Endothelial cell of umbilical vein (primary cell): ENCODE results near the gene OPCML. TPM values are rescaled to one million over a fixed set of nuclear protein-coding genes. Genes with fewer than 3 reads are reported as not detected.

Source experiments
- BruUV-seq: library from RNA; stranded (reverse); fragments of 400-500 nt; replicated peaks from 2 replicates; lab custom pipeline; 2021; lab: Mats Ljungman, UMichigan
- CTCF ChIA-PET: fragments of 300-600, 350-600 bp; sonication (Branson Sonifier 250); formaldehyde crosslinking; loops from one replicate; lab custom pipeline; 2021; ENCODE audit warnings: antibody characterized with exemption, inconsistent platforms; lab: Charles Lee
- POLR2A ChIA-PET: fragments of 300-600, 350-600 bp; sonication (Branson Sonifier 250); formaldehyde crosslinking; loops from one replicate; lab custom pipeline; 2021; ENCODE audit warnings: antibody characterized with exemption, inconsistent platforms; lab: Charles Lee
- DNase-seq: peaks from one replicate; pipeline ENCODE4 v3.0.0-alpha.2; 2011; ENCODE audit warnings: low read depth, low spot score
- FAIRE-seq: peaks from 2 replicates; lab custom pipeline; 2011; peaks lifted over from hg19 to GRCh38; lab: Jason Lieb, UNC
- H2AFZ ChIP-seq: 2 replicates; pipeline ENCODE4 v1.6.0; 2012; ENCODE audit warnings: low read depth, low read length, control low read depth, inconsistent platforms
- H3K27ac ChIP-seq: 2 replicates; pipeline ENCODE4 v1.5.1; 2011; ENCODE audit warnings: low read depth, mild to moderate bottlenecking, control low read depth, low read length, moderate library complexity; ENCODE audit not compliant: insufficient read depth
- H3K27me3 ChIP-seq, 2 experiments: 2 replicates each; pipeline versions ENCODE4 v1.6.0 to v1.6.1; 2011; ENCODE audit warnings: low read length in 2 of 2, mixed read lengths in 1 of 2; ENCODE audit not compliant: control insufficient read depth in 2 of 2, insufficient read depth in 2 of 2
- H3K36me3 ChIP-seq, 2 experiments: 2 replicates in 1 of 2; 3 replicates in 1 of 2; pipeline ENCODE4 v1.5.1; 2011; ENCODE audit warnings: low read length in 2 of 2, mild to moderate bottlenecking in 1 of 2, moderate library complexity in 1 of 2; ENCODE audit not compliant: control insufficient read depth in 2 of 2, insufficient read depth in 2 of 2; ENCODE audit errors: extremely low read depth in 1 of 2
- H3K4me1 ChIP-seq: 3 replicates; pipeline ENCODE4 v1.5.1; 2011; ENCODE audit warnings: mild to moderate bottlenecking, low read length; ENCODE audit not compliant: control insufficient read depth, insufficient read depth; ENCODE audit errors: extremely low read depth
- H3K4me2 ChIP-seq: 2 replicates; pipeline ENCODE4 v1.6.1; 2011; ENCODE audit warnings: low read length, control low read depth, mixed read lengths; ENCODE audit not compliant: insufficient read depth
- H3K4me3 ChIP-seq, 3 experiments: fragments of 200-600 bp in 1 of 3; sonication (generic), shearing (Covaris generic) in 1 of 3; replicated peaks in 1 of 3; 2 replicates each; pipeline ENCODE4 v1.5.1; 2011 to 2016; ENCODE audit warnings: control low read depth in 3 of 3, low read length in 3 of 3, mild to moderate bottlenecking in 2 of 3, inconsistent platforms in 1 of 3, low read depth in 1 of 3, moderate library complexity in 1 of 3; ENCODE audit not compliant: insufficient read depth in 1 of 3
- H3K79me2 ChIP-seq: 2 replicates; pipeline ENCODE4 v1.6.0; 2012; ENCODE audit warnings: low read length, inconsistent platforms; ENCODE audit not compliant: control insufficient read depth, insufficient read depth
- H3K9ac ChIP-seq: replicated peaks from 2 replicates; pipeline ENCODE3; 2011; ENCODE audit warnings: low read length, control low read depth; ENCODE audit not compliant: insufficient read depth; ENCODE audit errors: extremely low read depth
- H3K9me1 ChIP-seq: replicated peaks from 3 replicates; pipeline ENCODE4 v1.6.0; 2011; ENCODE audit warnings: mild to moderate bottlenecking, low read length; ENCODE audit not compliant: control insufficient read depth, insufficient read depth; ENCODE audit errors: extremely low read depth
- H3K9me3 ChIP-seq: replicated peaks from 2 replicates; pipeline ENCODE4 v1.5.1; 2012; ENCODE audit warnings: low read length, inconsistent platforms; ENCODE audit not compliant: control insufficient read depth, insufficient read depth
- H4K20me1 ChIP-seq: replicated peaks from 2 replicates; pipeline ENCODE3; 2011; ENCODE audit warnings: mild to moderate bottlenecking, low read length; ENCODE audit not compliant: control insufficient read depth, insufficient read depth; ENCODE audit errors: extremely low read depth
- EZH2 ChIP-seq: IDR thresholded peaks from 2 replicates; pipeline ENCODE4 v1.6.1; 2012; ENCODE audit warnings: borderline replicate concordance, low read depth, mild to moderate bottlenecking, moderate library complexity, low read length, inconsistent platforms; ENCODE audit not compliant: severe bottlenecking
- FOS ChIP-seq: IDR thresholded peaks from 2 replicates; pipeline ENCODE4 v1.6.1; 2011; ENCODE audit warnings: mild to moderate bottlenecking, low read length, moderate library complexity, borderline replicate concordance; ENCODE audit not compliant: insufficient read depth
- GATA2 ChIP-seq: IDR thresholded peaks from 2 replicates; pipeline ENCODE4 v1.7.0; 2011; ENCODE audit warnings: low read depth, mild to moderate bottlenecking, moderate library complexity, mixed read lengths, low read length; ENCODE audit not compliant: insufficient read length, insufficient read depth
- JUN ChIP-seq: IDR thresholded peaks from 2 replicates; pipeline ENCODE4 v1.6.1; 2011; ENCODE audit warnings: borderline replicate concordance, low read depth; ENCODE audit not compliant: insufficient read length, insufficient read depth
- MYC ChIP-seq: IDR thresholded peaks from one replicate; pipeline ENCODE4 v1.6.1; 2011; ENCODE audit warnings: mild to moderate bottlenecking, low read depth, low read length
- POLR2A ChIP-seq: IDR thresholded peaks from 2 replicates; pipeline ENCODE4 v1.6.1; 2012; ENCODE audit warnings: low read depth, mild to moderate bottlenecking, control low read depth, low read length
- POLR2AphosphoS5 ChIP-seq: IDR thresholded peaks from 2 replicates; pipeline ENCODE4 v1.6.1; 2012; ENCODE audit warnings: low read depth, mild to moderate bottlenecking, control low read depth, low read length, moderate library complexity; ENCODE audit not compliant: insufficient read depth
- dilution Hi-C: fragments of 300-500 bp; cut with MboI; formaldehyde crosslinking; loops from one replicate; pipeline ENCODE4 v1.15.0; 2019; ENCODE audit warnings: low sequenced_read_pairs; ENCODE audit not compliant: extremely low pct_ligation_motif_present
- intact Hi-C: fragments of 100-400 bp; cut with micrococcal nuclease; formaldehyde crosslinking; loops from one replicate; pipeline ENCODE4 v1.10.0; 2022
- polyA plus RNA-seq, 4 experiments: library from polyadenylated mRNA; depleted of rRNA in 3 of 4; stranded (reverse) in 3 of 4; unstranded in 1 of 4; fragments of >200 nt; gene quantifications; 2 replicates each; pipeline versions ENCODE4 v1.2.1 to v1.2.3, GENCODE V29; 2011 to 2012; ENCODE audit warnings: missing spikeins in 1 of 4
- total RNA-seq: library from RNA; stranded (reverse); gene quantifications from 2 replicates; pipeline ENCODE4 v1.2.3, GENCODE V29; 2021
- TF ChIP-seq, protein P1 (sequence below): IDR thresholded peaks from 2 replicates; pipeline ENCODE4 v1.6.1; 2011; ENCODE audit not compliant: insufficient read depth, insufficient read length
- TF ChIP-seq, protein P2 (sequence below), 2 donors: IDR thresholded peaks; 1 replicate in 1 of 2; 2 replicates in 1 of 2; pipeline ENCODE4 v1.5.1; 2011; ENCODE audit warnings: low read length in 2 of 2, mild to moderate bottlenecking in 2 of 2, moderate library complexity in 2 of 2, control low read depth in 1 of 2, inconsistent platforms in 1 of 2, low read depth in 1 of 2; ENCODE audit not compliant: insufficient read depth in 1 of 2; ENCODE audit errors: extremely low read depth in 1 of 2

Gene OPCML
- total and polyA plus RNA-seq, 2 donors (not counting 3 experiments of a cell fraction or from before 2014, with no cell fraction given) = not detected

- H3K9ac ChIP-seq = no peak overlapping the region
- H3K9me1 ChIP-seq = no peaks in the 10 kb centered on the region
- POLR2A ChIA-PET = no interaction called here
- H2AFZ ChIP-seq = no peak overlapping the region
- FAIRE-seq (no peak), DNase-seq (no peak)
- no TSS peak for BruUV-seq
- no peaks in the 10 kb centered on the region for H3K36me3 ChIP-seq
- H3K4me1 ChIP-seq = no peaks in the 10 kb centered on the region
- no peaks in the 10 kb centered on the region for H3K79me2 ChIP-seq
- H3K9me3 ChIP-seq = peaks cover 2% of the 10 kb centered on the region
- CTCF ChIA-PET = no interaction called here
- dilution Hi-C loops (no loop called here), intact Hi-C loops (no loop called here)
- H3K27ac ChIP-seq = no peak overlapping the region
- no peak overlapping the region for H3K4me3 ChIP-seq
- no peaks in the 10 kb centered on the region for H3K27me3 ChIP-seq
- H4K20me1 ChIP-seq = no peaks in the 10 kb centered on the region
- TF ChIP-seq JUN (no peak), EZH2 (no peak), FOS (no peak), POLR2A (no peak), MYC (no peak), POLR2AphosphoS5 (no peak), GATA2 (no peak)
- TF ChIP-seq, protein P1, sequence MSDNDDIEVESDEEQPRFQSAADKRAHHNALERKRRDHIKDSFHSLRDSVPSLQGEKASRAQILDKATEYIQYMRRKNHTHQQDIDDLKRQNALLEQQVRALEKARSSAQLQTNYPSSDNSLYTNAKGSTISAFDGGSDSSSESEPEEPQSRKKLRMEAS = no peak
- TF ChIP-seq, protein P2, sequence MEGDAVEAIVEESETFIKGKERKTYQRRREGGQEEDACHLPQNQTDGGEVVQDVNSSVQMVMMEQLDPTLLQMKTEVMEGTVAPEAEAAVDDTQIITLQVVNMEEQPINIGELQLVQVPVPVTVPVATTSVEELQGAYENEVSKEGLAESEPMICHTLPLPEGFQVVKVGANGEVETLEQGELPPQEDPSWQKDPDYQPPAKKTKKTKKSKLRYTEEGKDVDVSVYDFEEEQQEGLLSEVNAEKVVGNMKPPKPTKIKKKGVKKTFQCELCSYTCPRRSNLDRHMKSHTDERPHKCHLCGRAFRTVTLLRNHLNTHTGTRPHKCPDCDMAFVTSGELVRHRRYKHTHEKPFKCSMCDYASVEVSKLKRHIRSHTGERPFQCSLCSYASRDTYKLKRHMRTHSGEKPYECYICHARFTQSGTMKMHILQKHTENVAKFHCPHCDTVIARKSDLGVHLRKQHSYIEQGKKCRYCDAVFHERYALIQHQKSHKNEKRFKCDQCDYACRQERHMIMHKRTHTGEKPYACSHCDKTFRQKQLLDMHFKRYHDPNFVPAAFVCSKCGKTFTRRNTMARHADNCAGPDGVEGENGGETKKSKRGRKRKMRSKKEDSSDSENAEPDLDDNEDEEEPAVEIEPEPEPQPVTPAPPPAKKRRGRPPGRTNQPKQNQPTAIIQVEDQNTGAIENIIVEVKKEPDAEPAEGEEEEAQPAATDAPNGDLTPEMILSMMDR (IDR thresholded peaks at IDR 0.05; ENCODE audit: extremely low read depth in 1 of 2, insufficient read depth in 1 of 2, low read depth in 1 of 2, low read length in 2 of 2) = no peak
- H3K4me2 ChIP-seq = no peak overlapping the region
These were observed 761.3 kb downstream of the OPCML start for GRCh38 chr11:132770829-132771530.
